Measurements from ENCODE around the gene CRLF3.
"Not testable (repeated sequence)": the region's sequence is repeated elsewhere in the genome, so short reads cannot be mapped to it uniquely, and the experiment has no call there.

Gene CRLF3

GRCh38 chr17:30819971-30820705, 4.4 kb downstream of the CRLF3 start:
- Histone ChIP-seq H3K4me3 (no peak overlapping the region), H3K27ac (peak overlapping the region in 14 of 21 experiments; percentile 8 to 99 (median 38))

DNA sequence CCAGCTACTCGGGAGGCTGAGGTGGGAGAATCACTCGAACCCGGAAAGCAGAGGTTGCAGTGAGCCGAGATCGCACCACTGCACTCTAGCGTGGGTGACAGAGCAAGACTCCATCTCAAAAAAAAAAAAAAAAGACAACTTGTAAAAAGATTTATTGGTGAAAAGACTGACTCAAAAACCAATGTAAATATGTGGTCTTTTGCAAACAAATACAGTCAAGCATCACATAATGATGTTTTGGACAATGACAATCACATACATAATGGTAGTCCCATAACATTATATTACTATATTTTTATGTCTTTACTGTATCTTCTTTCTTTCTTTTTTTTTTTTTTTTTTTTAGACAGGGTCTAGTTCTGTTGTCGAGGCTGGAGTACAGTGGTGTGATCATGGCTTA, 8.3 kb downstream of the CRLF3 start:
- Histone ChIP-seq H3K27ac (no peak overlapping the region), H3K4me3 (no peak overlapping the region)

- not testable (repeated sequence) for H3K4me3 ChIP-seq, H3K27ac ChIP-seq
Measured at GRCh38 chr17:30814860-30815259, 9.6 kb downstream of the CRLF3 start.

- H3K4me3 ChIP-seq, H3K27ac ChIP-seq: not testable (repeated sequence)
Measured at GRCh38 chr17:30814236-30814635, 10.3 kb downstream of the CRLF3 start.

GRCh38 chr17:30812218-30813177, 12.0 kb downstream of the CRLF3 start:
- no peak overlapping the region for H3K4me3 ChIP-seq
- H3K27ac ChIP-seq: peak overlapping the region in 12 of 21 experiments; percentile 11 to 83 (median 44)

GRCh38 chr17:30809867-30810266, 14.6 kb downstream of the CRLF3 start:
- H3K4me3 ChIP-seq: no peak overlapping the region
- peak overlapping the region in 15 of 21 experiments; percentile 53 to 94 (median 74) for H3K27ac ChIP-seq

- peak overlapping the region in 16 of 21 experiments; percentile 43 to 94 (median 72) for H3K27ac ChIP-seq
- peak overlapping the region in 2 of 7 experiments; percentile 1 to 11 for H3K4me3 ChIP-seq
Measured at GRCh38 chr17:30808785-30809286, 15.7 kb downstream of the CRLF3 start.

DNA sequence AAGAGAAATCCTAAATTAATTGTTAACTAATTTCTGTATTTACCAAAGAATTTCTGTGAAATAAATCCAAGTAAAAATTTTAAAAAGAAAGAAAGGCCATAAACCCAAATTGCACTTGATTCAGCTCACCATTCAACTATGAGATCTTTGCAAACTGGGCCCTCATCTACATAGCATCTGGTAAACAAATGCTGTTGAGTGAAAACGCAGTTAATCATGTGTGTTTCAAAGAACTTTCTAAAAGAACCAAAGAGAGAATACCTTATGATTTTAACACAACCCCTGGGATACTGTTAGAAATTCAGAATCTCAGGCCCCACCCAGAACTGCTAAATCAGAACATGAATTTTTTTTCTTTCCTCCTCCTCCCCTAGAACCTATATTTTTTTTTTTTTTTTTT, 16.6 kb downstream of the CRLF3 start:
- H3K27ac ChIP-seq: peak overlapping the region in 6 of 21 experiments; percentile 65 to 94 (median 86)

GRCh38 chr17:30805944-30806456, 18.5 kb downstream of the CRLF3 start:
- Histone ChIP-seq H3K4me3 (no peak overlapping the region), H3K27ac (peak overlapping the region in 2 of 21 experiments; percentile 19 to 86)

More for the DNA sequence above, 16.6 kb downstream of the CRLF3 start:
- H3K4me3 ChIP-seq: no peak overlapping the region

DNA sequence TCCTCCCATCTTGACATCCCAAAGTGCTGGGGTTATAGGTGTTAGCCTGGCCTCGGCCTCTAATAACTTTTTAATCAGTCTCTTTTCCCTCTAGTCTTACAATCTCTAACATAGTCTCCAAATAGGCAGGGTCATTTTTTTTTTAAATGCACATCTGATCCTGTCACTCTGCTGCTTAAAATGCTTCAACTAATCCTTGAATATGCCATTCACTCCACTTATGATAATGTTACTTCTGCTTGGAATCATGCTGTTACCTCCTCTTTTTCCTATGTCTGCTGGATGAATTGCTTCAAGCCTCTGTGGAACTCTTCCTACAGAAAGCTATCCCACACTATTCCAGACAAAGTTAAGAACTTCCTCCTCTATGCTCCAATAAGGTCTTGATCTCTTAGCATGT, 22.8 kb downstream of the CRLF3 start:
- H3K27ac ChIP-seq: no peak overlapping the region
- H3K4me3 ChIP-seq: no peak overlapping the region

GRCh38 chr17:30796016-30796415, 28.5 kb downstream of the CRLF3 start:
- Histone ChIP-seq H3K4me3 (no peak overlapping the region), H3K27ac (peak overlapping the region in 1 of 21 experiments; percentile 16)

- H3K4me3 ChIP-seq: no peak overlapping the region
- peak overlapping the region in 1 of 21 experiments; percentile 13 for H3K27ac ChIP-seq
Measured at GRCh38 chr17:30794372-30794771, 30.1 kb downstream of the CRLF3 start.

- Histone ChIP-seq H3K27ac (no peak overlapping the region), H3K4me3 (no peak overlapping the region)
Measured at GRCh38 chr17:30793282-30793977, 31.1 kb downstream of the CRLF3 start.

DNA sequence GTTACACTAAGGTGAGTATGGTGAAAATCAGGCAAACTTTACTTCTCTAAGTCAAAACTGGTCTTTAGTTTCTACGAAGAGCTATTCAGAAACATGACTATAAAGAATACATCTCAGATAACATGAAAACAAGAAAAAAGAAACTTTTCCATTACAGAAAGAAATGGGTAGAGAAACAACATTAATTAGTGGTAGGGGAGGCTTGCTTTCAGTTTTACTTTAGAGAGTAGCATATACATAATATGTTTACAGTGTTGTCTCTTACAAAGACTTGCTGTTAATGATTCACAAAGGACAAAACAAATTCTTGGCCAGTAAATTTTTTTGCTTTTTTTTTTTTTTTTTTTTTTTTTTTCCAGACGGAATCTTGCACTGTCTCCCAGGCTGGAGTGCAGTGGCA, 34.2 kb downstream of the CRLF3 start:
- Histone ChIP-seq H3K27ac (peak overlapping the region in 3 of 21 experiments; percentile 8 to 71 (median 9)), H3K4me3 (no peak overlapping the region)

DNA sequence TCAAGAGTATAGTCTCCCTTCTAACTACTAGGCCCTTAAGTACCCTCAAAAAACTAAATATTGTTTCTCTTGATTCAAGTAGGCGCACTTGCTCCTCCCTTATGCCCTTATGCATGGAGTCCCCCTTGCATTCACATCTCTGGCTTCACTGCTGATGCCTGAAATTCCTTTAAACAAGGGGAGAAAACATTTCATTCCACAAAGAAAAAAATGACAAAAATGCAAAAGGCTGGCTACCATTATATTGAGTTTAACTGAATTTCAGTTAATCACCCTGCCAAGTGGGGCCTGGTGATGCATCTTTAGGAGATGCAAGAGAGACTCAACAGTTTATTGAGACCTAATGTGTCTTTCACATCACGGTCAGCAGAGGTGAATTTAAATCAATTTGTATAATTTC, 35.6 kb downstream of the CRLF3 start:
- Histone ChIP-seq H3K4me3 (no peak overlapping the region), H3K27ac (no peak overlapping the region)

DNA sequence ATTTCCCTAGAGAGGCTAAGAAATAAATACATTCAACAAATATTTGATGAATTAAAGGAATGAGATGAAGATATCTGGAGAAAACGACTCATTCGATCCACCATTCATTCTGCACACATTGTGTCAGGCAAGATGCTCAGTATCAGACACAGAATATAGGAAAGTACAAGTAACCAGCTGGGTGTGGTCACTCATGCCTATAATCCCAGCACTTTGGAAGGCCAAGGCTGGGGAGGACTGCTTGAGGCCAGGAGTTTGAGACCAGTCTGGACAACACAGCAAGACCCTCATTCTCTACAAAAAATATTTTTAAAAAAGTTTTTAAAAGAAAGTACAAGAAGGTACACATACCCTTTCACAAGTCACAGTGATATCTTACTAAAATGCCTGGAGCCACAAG, 42.3 kb downstream of the CRLF3 start:
- H3K27ac ChIP-seq: no peak overlapping the region

GRCh38 chr17:30780343-30780742, 44.1 kb downstream of the CRLF3 start:
- Histone ChIP-seq H3K4me3 (no peak overlapping the region), H3K27ac (no peak overlapping the region)

More for the DNA sequence above, 42.3 kb downstream of the CRLF3 start:
- no peak overlapping the region for H3K4me3 ChIP-seq

GRCh38 chr17:30768771-30769170, 55.7 kb downstream of the CRLF3 start:
- H3K27ac ChIP-seq: not testable (repeated sequence)

GRCh38 chr17:30767641-30768404, 56.7 kb downstream of the CRLF3 start:
- H3K27ac ChIP-seq, H3K4me3 ChIP-seq: not testable (repeated sequence)

More at GRCh38 chr17:30768771-30769170, 55.7 kb downstream of the CRLF3 start:
- H3K4me3 ChIP-seq: not testable (repeated sequence)

Measured in skin epidermis (tissue), 12 donors.